Body of pancreas (tissue), 4 donors: Measurements from ENCODE around the gene GNAI2. TPM values are rescaled to one million over a fixed set of nuclear protein-coding genes. Genes with fewer than 3 reads are reported as not detected.

Source experiments
- ATAC-seq: fragments of 150-250 bp; one replicate; pipeline ENCODE4 v1.9.1; 2016
- DNase-seq, 4 donors: peaks; one replicate each; pipeline ENCODE4 v3.0.0-alpha.2; 2019
- H3K27ac ChIP-seq, 4 donors: fragments of 200-600 bp; sonication (generic); 1 replicate in 3 of 4; 2 replicates in 1 of 4; pipeline versions ENCODE4 v1.5.1 to v1.6.1; 2016 to 2019; ENCODE audit warnings: mild to moderate bottlenecking in 1 of 4, mixed read lengths in 1 of 4, moderate library complexity in 1 of 4
- H3K27me3 ChIP-seq, 2 donors: fragments of 200-600 bp; sonication (generic); one replicate each; pipeline ENCODE4 v1.6.0; 2016; ENCODE audit warnings: mild to moderate bottlenecking in 1 of 2
- H3K36me3 ChIP-seq, 2 donors: fragments of 200-600 bp; sonication (generic); replicated peaks in 1 of 2; 2 replicates each; pipeline ENCODE4 v1.5.1; 2016; ENCODE audit warnings: low read depth in 2 of 2; ENCODE audit not compliant: insufficient read depth in 1 of 2
- H3K4me1 ChIP-seq: fragments of 200-600 bp; sonication (generic); one replicate; pipeline ENCODE4 v1.6.0; 2016
- H3K4me3 ChIP-seq, 2 donors: fragments of 200-600 bp; sonication (generic); 1 replicate in 1 of 2; 2 replicates in 1 of 2; pipeline ENCODE4 v1.5.1; 2016 to 2019
- H3K9me3 ChIP-seq, 3 donors: fragments of 200-600 bp; sonication (generic); 1 replicate in 2 of 3; 2 replicates in 1 of 3; pipeline ENCODE4 v1.5.1; 2016
- POLR2A ChIP-seq, 3 donors: fragments of 450-650 bp; IDR thresholded peaks; one replicate each; pipeline ENCODE4 v1.6.1; 2016; ENCODE audit warnings: antibody characterized with exemption in 3 of 3, mild to moderate bottlenecking in 2 of 3
- WGBS, 2 donors: methylation state at CpG; one replicate each; pipeline ENCODE4 v1.1.5; 2017; 5-methylcytosine and 5-hydroxymethylcytosine counted together
- intact Hi-C: fragments of 100-400 bp; cut with DNase I; formaldehyde crosslinking; loops from one replicate; pipeline ENCODE4 v1.15.1; 2023
- total RNA-seq, 2 donors: library from RNA; depleted of rRNA; stranded (reverse); fragments of >200 nt; gene quantifications; one replicate each; pipeline ENCODE4 v1.1.0, GENCODE V29; 2016
- TF ChIP-seq, protein P1 (sequence below), 7 experiments: fragments of 450-650 bp in 4 of 7; fragments of 200-600 bp in 3 of 7; sonication (generic) in 3 of 7; IDR thresholded peaks; one replicate each; pipeline ENCODE4 v1.5.1; 2016 to 2019; ENCODE audit warnings: antibody characterized with exemption in 7 of 7

Gene GNAI2
- total RNA-seq, 2 donors from 2014 or later: 46.2 to 53.7 TPM

DNA sequence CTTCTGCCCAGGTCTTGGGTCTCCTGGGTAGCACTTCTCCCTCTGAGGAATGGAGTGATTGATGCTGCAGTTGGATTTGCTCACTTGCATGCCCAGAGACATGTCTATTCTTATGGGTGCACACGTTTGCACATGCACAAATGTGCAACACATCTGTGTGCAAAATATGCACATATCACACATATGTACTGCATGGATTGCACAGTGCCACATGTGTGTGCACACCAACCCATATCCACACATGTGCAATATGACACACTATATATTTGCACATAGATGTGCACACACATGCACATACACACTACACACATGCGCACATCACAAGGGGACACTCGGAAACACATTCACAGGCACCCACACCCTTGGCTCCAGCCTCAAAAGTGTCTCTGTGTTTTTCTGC lies 32.3 kb downstream of the GNAI2 start:
- TF ChIP-seq, protein P1, sequence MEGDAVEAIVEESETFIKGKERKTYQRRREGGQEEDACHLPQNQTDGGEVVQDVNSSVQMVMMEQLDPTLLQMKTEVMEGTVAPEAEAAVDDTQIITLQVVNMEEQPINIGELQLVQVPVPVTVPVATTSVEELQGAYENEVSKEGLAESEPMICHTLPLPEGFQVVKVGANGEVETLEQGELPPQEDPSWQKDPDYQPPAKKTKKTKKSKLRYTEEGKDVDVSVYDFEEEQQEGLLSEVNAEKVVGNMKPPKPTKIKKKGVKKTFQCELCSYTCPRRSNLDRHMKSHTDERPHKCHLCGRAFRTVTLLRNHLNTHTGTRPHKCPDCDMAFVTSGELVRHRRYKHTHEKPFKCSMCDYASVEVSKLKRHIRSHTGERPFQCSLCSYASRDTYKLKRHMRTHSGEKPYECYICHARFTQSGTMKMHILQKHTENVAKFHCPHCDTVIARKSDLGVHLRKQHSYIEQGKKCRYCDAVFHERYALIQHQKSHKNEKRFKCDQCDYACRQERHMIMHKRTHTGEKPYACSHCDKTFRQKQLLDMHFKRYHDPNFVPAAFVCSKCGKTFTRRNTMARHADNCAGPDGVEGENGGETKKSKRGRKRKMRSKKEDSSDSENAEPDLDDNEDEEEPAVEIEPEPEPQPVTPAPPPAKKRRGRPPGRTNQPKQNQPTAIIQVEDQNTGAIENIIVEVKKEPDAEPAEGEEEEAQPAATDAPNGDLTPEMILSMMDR (IDR thresholded peaks at IDR 0.05): no peak
- no peak for TF ChIP-seq POLR2A (IDR thresholded peaks at IDR 0.05)
- intact Hi-C loops: no loop called here
- Histone ChIP-seq H3K4me1 (peaks cover 92% of the 10 kb centered on the region), H3K9me3 (no peaks in the 10 kb centered on the region), H3K27ac (peak overlapping the region; percentile 93 to 97 (median 94)), H3K4me3 (no peak overlapping the region), H3K36me3 (no peaks in the 10 kb centered on the region), H3K27me3 (no peaks in the 10 kb centered on the region)
- no peak for DNase-seq
- WGBS, 2 donors: 8 to 37% methylated on average over 3 of the region's 3 CpGs
- ATAC-seq: no peak

DNA sequence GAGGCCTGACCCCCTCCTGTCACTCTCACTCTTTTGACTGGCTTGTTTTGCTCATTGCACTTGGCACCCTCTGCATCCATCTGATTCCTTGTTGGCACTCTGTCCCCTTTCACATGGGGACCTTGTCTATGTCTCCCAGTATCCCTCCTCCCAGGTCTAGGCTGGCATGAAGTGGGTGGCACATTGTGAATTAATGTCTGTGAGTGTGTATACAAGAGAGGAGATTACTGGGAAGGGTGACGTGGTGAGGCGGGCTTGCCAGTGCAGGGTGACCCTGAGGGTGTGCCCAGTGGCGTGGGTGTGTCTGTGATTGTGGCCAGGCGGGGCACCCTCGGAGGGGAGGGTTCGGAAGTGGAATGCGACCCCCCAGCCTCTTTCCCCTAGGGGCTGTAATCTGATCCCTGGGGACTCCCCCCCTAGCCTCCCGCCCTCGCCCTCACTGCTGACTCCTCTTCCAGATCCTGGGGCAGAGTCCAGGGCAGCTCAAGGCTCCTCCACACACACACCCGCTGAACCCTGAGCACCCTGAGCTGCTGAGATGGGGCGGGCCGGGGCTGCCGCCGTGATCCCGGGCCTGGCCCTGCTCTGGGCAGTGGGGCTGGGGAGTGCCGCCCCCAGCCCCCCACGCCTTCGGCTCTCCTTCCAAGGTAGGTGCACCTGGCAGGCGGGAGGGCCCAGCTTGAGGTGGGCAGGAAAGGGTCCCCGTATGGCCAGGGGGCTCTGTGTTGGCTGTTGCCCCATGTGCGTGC lies 32.9 kb downstream of the GNAI2 start, which contains the start of gene SEMA3B:
TSS of gene SEMA3B (plus strand) at position 445 of the 749 bp plus-strand sequence. CDS start at position 539, 94 bp downstream.
- intact Hi-C loops: no loop called here
- no peaks in the 10 kb centered on the region for H3K36me3 ChIP-seq
- DNase-seq: peak; percentile 92 to 97 (median 96)
- no peaks in the 10 kb centered on the region for H3K27me3 ChIP-seq
- peak within 1 kb of the TSS; percentile 4 to 16 for H3K4me3 ChIP-seq
- peak; percentile 75 for ATAC-seq
- no peaks in the 10 kb centered on the region for H3K9me3 ChIP-seq
- 10 to 28% methylated on average over 15 to 21 of the region's 21 CpGs for WGBS, 2 donors
- TF ChIP-seq, protein P1 (IDR thresholded peaks at IDR 0.05): peak in 1 of 7 experiments; percentile 9
- TF ChIP-seq POLR2A (IDR thresholded peaks at IDR 0.05): peak; percentile 84 to 90 (median 85)
- H3K27ac ChIP-seq: peak within 1 kb of the TSS; percentile 93 to 97 (median 94)
- H3K4me1 ChIP-seq: peaks cover 97% of the 10 kb centered on the region

DNA sequence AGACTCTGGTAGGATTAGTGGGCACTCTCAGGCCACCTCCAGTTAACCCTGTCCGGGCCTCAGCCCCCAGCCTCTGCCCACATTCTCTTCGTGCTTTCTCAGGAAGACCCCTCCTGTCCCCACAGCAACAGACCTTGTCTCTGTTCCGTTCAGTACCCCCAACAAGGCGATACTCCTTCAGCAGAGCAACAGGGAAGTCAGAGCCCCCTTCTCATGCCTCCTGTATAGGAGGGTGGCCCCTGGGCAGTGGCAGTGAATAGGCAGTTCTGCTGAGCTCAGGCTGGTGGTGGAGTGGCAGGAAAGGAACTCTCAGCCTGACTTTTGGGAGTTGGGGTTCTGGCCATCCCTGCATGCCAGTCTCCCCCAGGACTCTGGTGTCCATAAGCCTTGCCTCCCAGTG lies 33.5 kb downstream of the GNAI2 start:
- ATAC-seq: no peak
- Histone ChIP-seq H3K36me3 (no peaks in the 10 kb centered on the region), H3K9me3 (no peaks in the 10 kb centered on the region), H3K27me3 (no peaks in the 10 kb centered on the region), H3K27ac (peak overlapping the region; percentile 93 to 97 (median 94)), H3K4me3 (peak overlapping the region; percentile 4 to 16), H3K4me1 (peaks cover 97% of the 10 kb centered on the region)
- 17 to 22% methylated on average over 4 of the region's 4 CpGs for WGBS, 2 donors
- intact Hi-C loops: no loop called here
- DNase-seq: no peak
- TF ChIP-seq POLR2A (IDR thresholded peaks at IDR 0.05): no peak

DNA sequence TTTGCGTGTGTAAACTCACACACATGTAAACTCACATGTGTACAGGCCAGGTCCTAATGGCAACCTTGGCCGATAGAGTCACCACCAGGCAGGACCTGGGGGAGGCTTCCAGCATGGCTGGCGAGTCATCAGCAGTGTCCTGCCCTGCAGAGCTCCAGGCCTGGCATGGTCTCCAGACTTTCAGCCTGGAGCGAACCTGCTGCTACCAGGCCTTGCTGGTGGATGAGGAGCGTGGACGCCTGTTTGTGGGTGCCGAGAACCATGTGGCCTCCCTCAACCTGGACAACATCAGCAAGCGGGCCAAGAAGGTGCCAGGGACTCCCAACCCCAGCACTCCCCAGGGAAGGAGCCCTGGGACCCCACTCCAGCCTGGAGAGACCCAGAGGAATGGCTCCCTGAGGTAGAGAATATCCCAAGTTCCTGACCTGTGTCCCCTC lies 34.0 kb downstream of the GNAI2 start:
- DNase-seq: no peak
- Histone ChIP-seq H3K9me3 (no peaks in the 10 kb centered on the region), H3K4me1 (peaks cover 93% of the 10 kb centered on the region), H3K27ac (peak overlapping the region; percentile 93 to 97 (median 94)), H3K4me3 (peak overlapping the region in 1 of 2 donors; percentile 16), H3K27me3 (no peaks in the 10 kb centered on the region), H3K36me3 (no peaks in the 10 kb centered on the region)
- intact Hi-C loops: loop anchor here (5.0 to 10.0 kb wide), 2 partner anchors 38 to 75 kb away; partner anchors contain the start of gene GNAT1
- 37 to 40% methylated on average over 1 to 8 of the region's 8 CpGs for WGBS, 2 donors
- no peak for ATAC-seq
- no peak for TF ChIP-seq POLR2A (IDR thresholded peaks at IDR 0.05)
- TF ChIP-seq, protein P1 (IDR thresholded peaks at IDR 0.05): no peak

DNA sequence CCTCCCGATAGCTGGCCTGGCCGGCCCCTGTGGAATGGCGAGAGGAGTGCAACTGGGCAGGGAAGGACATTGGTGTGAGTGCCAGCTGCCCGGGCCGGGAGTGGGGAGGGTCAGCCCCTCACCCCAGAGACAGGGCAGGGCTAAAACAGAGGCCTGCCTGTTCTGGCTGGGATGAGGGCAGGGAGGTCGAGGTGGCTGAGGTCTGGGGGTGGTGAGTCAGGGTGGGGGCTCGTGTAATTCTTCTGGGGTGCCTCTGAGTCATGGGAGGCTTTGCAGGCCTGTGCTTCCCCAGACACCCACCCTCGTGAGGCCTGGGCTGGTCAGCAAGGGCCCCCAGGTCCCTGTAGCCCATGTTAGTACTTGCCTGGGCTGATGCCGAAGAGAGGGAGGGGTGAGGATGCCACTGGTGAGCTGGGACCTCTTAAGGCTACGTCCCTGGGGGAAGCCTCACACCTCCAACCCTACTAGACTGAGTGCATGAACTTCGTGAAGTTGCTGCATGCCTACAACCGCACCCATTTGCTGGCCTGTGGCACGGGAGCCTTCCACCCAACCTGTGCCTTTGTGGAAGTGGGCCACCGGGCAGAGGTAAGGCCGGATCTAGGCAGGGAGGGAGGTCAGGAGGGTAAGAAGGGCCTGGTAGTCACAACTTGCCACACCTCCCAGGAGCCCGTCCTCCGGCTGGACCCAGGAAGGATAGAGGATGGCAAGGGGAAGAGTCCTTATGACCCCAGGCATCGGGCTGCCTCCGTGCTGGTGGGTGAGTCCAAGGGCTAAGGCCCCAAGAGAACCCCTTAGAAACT lies 34.6 kb downstream of the GNAI2 start:
- Histone ChIP-seq H3K9me3 (no peaks in the 10 kb centered on the region), H3K36me3 (no peaks in the 10 kb centered on the region), H3K27me3 (no peaks in the 10 kb centered on the region), H3K4me1 (peaks cover 87% of the 10 kb centered on the region), H3K4me3 (no peak overlapping the region), H3K27ac (peak overlapping the region; percentile 93 to 97 (median 94))
- DNase-seq (no peak), ATAC-seq (no peak)
- TF ChIP-seq POLR2A (IDR thresholded peaks at IDR 0.05): no peak
- TF ChIP-seq, protein P1 (IDR thresholded peaks at IDR 0.05): no peak
- intact Hi-C loops: loop anchor here (5.0 to 10.0 kb wide), 2 partner anchors 38 to 76 kb away; partner anchors contain the start of gene GNAT1
- 50 to 51% methylated on average over 10 to 19 of the region's 19 CpGs for WGBS, 2 donors
